ENCODE data around the gene OXSR1.

GRCh38 chr3:38203690-38204089 lies 38.4 kb downstream of the OXSR1 start:
- TF ChIP-seq KDM1A (IDR thresholded peaks at IDR 0.05; ENCODE audit: low read depth) (no peak), CTCF (IDR thresholded peaks at IDR 0.05) (no peak), MYC (IDR thresholded peaks at IDR 0.05; ENCODE audit: borderline replicate concordance, low read length) (no peak), POLR2A (IDR thresholded peaks at IDR 0.05; ENCODE audit: low read length) (no peak), NR3C1 (IDR thresholded peaks at IDR 0.05) (no peak), NFE2L2 (conservative IDR thresholded peaks at IDR 0.05; ENCODE audit: low read length) (no peak), PBX3 (IDR thresholded peaks at IDR 0.05) (no peak), MAZ (IDR thresholded peaks at IDR 0.05; ENCODE audit: borderline replicate concordance, low read depth, low read length) (no peak), EHMT2 (IDR thresholded peaks at IDR 0.05; ENCODE audit: low read depth) (no peak), RAD21 (conservative IDR thresholded peaks at IDR 0.05 in 1 of 2, IDR thresholded peaks at IDR 0.05 in 1 of 2) (no peak), BCL3 (IDR thresholded peaks at IDR 0.05) (no peak), EP300 (IDR thresholded peaks at IDR 0.05) (no peak), CBX2 (IDR thresholded peaks at IDR 0.05; ENCODE audit: borderline replicate concordance, low read depth) (no peak), JUN (IDR thresholded peaks at IDR 0.05) (no peak)
